BLaER1 (cell line): ENCODE results near the gene ZNF415.
A peak's percentile ranks its signal among the peaks of the same experiment; 100 is the strongest.

Source experiments
- H3K27ac ChIP-seq: shearing (Covaris generic); formaldehyde crosslinking; 2 replicates; pipeline ENCODE4 v1.8.1; 2022
- H3K27me3 ChIP-seq: shearing (Covaris generic); formaldehyde crosslinking; 2 replicates; pipeline ENCODE4 v1.8.1; 2022
- H3K36me3 ChIP-seq: shearing (Covaris generic); formaldehyde crosslinking; 2 replicates; pipeline ENCODE4 v1.8.1; 2022
- H3K4me1 ChIP-seq: shearing (Covaris generic); formaldehyde crosslinking; 2 replicates; pipeline ENCODE4 v1.8.1; 2022
- H3K4me2 ChIP-seq: shearing (Covaris generic); formaldehyde crosslinking; 2 replicates; pipeline ENCODE4 v1.8.1; 2022
- H3K4me3 ChIP-seq: shearing (Covaris generic); formaldehyde crosslinking; 2 replicates; pipeline ENCODE4 v1.8.1; 2022
- H3K9ac ChIP-seq: shearing (Covaris generic); formaldehyde crosslinking; 2 replicates; pipeline ENCODE4 v1.8.1; 2022
- H3K9me3 ChIP-seq: shearing (Covaris generic); formaldehyde crosslinking; 2 replicates; pipeline ENCODE4 v1.8.1; 2022
- H4K20me1 ChIP-seq: shearing (Covaris generic); formaldehyde crosslinking; 2 replicates; pipeline ENCODE4 v1.8.1; 2022
- Cebpa-rat ChIP-seq: shearing (Covaris generic); IDR thresholded peaks from 2 replicates; pipeline ENCODE4 v1.8.1; 2022

ZNF415 gene

DNA sequence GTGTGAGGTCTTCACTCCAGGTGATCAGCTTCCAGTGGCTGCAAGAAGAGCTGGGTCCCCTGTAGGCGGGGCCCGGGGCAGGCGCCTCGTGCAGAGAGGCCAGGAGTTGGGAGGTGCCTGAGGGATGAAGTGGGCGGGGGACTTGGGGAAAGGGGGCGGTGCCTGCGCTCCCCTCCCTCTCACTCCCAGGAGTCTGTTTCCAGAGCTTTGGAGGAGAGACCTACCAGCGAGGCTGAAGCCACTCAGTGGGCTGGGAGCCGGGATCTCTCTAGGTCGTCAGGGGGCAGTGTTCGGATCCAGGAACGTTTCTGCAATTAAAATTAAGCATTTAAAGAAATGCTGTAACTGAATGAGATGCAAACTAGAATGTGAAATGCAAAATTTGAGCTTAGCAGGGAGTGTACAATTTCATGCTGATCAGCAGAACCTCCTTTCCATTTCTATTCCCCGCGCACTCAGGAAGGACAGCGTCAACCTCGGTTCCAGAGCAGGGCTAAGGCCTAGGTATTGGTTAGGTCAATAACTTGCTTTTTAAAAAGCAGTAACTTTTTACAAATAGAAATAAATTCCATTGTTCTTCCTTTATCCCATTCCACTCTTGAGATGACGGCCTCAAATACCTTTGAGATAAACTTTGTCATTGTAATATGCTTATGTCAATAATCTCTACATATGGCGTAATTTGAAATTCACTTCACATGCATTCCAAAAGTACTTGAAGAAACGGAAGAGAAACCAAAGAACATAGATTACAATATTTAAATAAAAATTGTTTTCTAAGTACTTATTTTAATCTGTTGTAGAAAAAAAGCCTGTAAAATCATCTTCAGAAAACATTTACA lies 41.1 kb downstream of the ZNF415 start:
- Histone ChIP-seq H3K9me3 (no peaks in the 10 kb centered on the region), H3K4me3 (no peak overlapping the region), H3K27ac (no peak overlapping the region), H3K36me3 (peaks cover 93% of the 10 kb centered on the region), H3K4me2 (no peak overlapping the region), H3K4me1 (no peaks in the 10 kb centered on the region), H4K20me1 (peaks cover 58% of the 10 kb centered on the region), H3K27me3 (no peaks in the 10 kb centered on the region), H3K9ac (no peak overlapping the region)
- no peak for TF ChIP-seq Cebpa-rat

DNA sequence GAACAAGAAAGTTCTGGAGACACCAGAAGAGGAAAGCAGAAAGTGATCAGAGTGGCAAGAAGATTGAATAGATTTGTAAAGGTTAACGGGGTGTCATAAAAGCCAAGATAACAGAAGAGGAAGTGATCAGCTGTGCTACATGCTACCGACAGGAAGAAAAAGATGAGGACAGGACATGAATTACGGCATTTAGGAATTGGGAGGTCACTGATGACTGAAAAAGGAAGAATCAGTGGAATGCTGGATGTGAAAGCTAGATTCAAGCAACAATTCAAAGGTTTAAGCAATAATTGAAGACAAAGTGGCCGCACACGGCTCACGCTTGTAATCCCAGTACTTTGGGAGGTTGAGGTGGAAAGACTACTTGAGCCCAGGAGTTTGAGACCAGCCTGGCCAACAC lies 44.6 kb downstream of the ZNF415 start:
- Histone ChIP-seq H3K27ac (no peak overlapping the region), H4K20me1 (peaks cover 33% of the 10 kb centered on the region; the same call in 1 of the 2 replicates)

DNA sequence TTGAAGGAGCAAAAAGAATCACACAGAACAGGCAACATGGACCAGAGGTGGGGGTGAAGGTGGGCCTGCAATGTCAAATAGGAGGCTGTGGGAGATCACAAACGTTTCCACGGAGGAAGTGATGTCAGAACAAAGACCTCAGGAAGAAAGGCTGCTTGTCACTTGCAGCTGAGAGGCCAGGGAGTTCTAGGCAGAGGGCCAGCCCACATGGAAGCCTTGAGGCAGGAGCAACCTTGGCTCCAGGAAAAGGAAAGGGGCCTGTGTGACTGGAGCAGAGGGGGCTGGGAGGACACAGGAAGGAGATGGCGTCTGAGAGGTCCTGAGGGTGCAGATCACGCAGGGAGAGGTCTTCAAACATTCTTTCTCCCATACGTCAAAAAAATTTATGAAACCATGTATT lies 45.8 kb downstream of the ZNF415 start:
- Histone ChIP-seq H3K27me3 (no peaks in the 10 kb centered on the region), H3K4me3 (no peak overlapping the region), H3K4me2 (no peak overlapping the region), H3K4me1 (no peaks in the 10 kb centered on the region), H3K9me3 (peaks cover 27% of the 10 kb centered on the region), H3K27ac (no peak overlapping the region), H4K20me1 (peaks cover 22% of the 10 kb centered on the region; the same call in 1 of the 2 replicates), H3K9ac (no peak overlapping the region), H3K36me3 (peaks cover 100% of the 10 kb centered on the region)
- TF ChIP-seq Cebpa-rat = no peak

More for the DNA sequence above, 44.6 kb downstream of the ZNF415 start:
- Histone ChIP-seq H3K9me3 (peaks cover 16% of the 10 kb centered on the region), H3K36me3 (peaks cover 99% of the 10 kb centered on the region), H3K9ac (no peak overlapping the region), H3K27me3 (no peaks in the 10 kb centered on the region), H3K4me3 (no peak overlapping the region), H3K4me2 (no peak overlapping the region), H3K4me1 (no peaks in the 10 kb centered on the region)
- no peak for TF ChIP-seq Cebpa-rat

DNA sequence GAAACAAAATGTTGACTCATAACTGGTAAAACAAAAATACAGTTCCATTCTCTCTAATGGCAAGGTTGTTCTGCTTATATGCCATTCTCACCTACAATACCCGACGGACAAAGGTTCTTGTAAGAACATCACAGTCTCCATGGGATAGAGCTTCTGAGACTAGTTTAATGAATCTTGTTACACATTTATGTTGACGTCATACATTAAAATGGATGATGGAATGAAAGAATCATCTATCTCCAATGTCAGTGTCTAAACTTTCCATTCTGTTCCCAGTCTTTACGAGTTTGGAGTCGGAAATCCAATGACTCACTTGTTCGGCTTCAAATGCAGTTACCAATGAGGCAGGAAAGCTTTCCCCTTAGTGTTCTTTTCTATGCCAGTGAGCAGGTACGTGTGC lies 47.2 kb downstream of the ZNF415 start:
- Histone ChIP-seq H3K36me3 (peaks cover 100% of the 10 kb centered on the region), H3K9me3 (peaks cover 42% of the 10 kb centered on the region), H3K4me1 (no peaks in the 10 kb centered on the region), H3K27ac (no peak overlapping the region), H3K4me2 (no peak overlapping the region), H4K20me1 (peaks cover 19% of the 10 kb centered on the region; the same call in 1 of the 2 replicates), H3K27me3 (no peaks in the 10 kb centered on the region), H3K9ac (no peak overlapping the region), H3K4me3 (no peak overlapping the region)
- no peak for TF ChIP-seq Cebpa-rat

DNA sequence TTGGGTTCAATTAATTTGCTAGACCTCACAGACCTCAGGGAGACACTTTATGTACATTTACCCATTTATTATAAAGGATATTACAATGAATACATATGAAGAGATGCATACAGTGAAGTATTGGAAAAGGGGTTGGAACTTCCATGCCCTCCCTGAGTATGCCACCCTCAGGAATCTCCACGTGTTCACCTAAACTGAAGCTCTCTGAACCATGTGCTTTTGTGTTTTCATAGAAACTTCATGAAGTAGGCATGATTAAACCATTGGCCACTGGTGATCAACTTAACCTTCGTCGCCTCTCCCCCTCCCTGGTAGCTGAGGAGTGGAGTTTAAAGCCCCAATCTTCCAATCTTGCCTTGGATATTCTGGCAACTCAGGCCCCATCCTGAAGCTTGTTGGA lies 49.8 kb downstream of the ZNF415 start:
- no peak overlapping the region for H3K4me2 ChIP-seq
- TF ChIP-seq Cebpa-rat = no peak
- no peak overlapping the region for H3K27ac ChIP-seq
- peaks cover 100% of the 10 kb centered on the region for H3K36me3 ChIP-seq
- H3K27me3 ChIP-seq = no peaks in the 10 kb centered on the region
- peaks cover 62% of the 10 kb centered on the region for H3K9me3 ChIP-seq
- peaks cover 9% of the 10 kb centered on the region; the same call in 1 of the 2 replicates for H4K20me1 ChIP-seq
- no peaks in the 10 kb centered on the region for H3K4me1 ChIP-seq
- no peak overlapping the region for H3K4me3 ChIP-seq
- H3K9ac ChIP-seq = no peak overlapping the region

DNA sequence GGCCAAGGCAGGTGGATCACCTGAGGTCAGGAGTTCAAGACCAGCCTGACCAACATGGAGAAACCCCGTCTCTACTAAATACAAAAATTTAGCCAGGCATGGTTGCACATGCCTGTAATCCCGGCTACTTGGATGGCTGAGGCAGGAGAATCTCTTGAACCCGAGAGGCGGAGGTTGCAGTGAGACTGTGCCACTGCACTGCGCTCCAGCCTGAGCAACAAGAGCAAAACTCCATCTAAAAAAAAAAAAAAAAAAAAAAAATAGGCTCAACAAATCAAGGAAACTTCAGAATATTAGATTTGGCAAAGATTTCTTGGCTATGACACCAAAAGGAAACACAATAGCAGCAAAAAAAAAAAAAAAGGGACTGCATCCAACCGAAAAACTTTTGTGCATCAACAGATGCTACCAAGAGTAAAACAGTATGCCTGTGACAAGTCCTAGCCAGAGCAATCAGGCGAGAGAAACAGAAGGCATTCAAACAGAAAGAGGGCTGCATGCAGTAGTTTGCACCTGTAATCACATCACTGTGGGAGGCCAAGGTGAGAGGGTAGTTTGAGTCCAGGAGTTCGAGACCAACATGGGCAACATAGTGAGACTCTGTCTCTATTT lies 53.3 kb downstream of the ZNF415 start:
- Histone ChIP-seq H3K4me2 (no peak overlapping the region), H4K20me1 (no peaks in the 10 kb centered on the region; the same call in 1 of the 2 replicates), H3K9ac (no peak overlapping the region), H3K4me1 (no peaks in the 10 kb centered on the region), H3K27me3 (no peaks in the 10 kb centered on the region), H3K27ac (no peak overlapping the region), H3K9me3 (peaks cover 85% of the 10 kb centered on the region), H3K4me3 (no peak overlapping the region), H3K36me3 (peaks cover 100% of the 10 kb centered on the region)
- no peak for TF ChIP-seq Cebpa-rat

DNA sequence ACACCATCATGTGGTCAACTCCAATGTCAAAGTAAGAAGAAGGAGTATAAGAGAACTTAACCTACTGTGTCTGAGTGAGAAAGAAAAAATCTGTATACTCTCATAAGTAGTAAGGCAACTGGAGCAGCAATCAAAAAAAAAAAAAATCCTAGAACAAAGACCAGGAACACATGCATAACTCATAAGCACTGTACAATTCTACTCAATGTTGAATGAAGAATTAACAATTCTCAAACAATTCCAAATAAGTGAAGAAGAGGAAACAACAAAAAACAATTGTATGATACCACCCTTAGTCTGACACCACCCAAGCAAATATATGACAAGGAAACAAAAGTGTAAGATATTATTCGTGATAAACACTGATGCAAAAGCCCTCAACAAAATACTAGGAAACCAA lies 54.0 kb downstream of the ZNF415 start:
- Histone ChIP-seq H3K4me2 (no peak overlapping the region), H3K4me3 (no peak overlapping the region), H3K9ac (no peak overlapping the region), H3K27ac (no peak overlapping the region), H3K9me3 (peaks cover 85% of the 10 kb centered on the region), H3K27me3 (no peaks in the 10 kb centered on the region), H3K4me1 (no peaks in the 10 kb centered on the region), H3K36me3 (peaks cover 100% of the 10 kb centered on the region), H4K20me1 (no peaks in the 10 kb centered on the region; the same call in 1 of the 2 replicates)
- TF ChIP-seq Cebpa-rat = no peak

DNA sequence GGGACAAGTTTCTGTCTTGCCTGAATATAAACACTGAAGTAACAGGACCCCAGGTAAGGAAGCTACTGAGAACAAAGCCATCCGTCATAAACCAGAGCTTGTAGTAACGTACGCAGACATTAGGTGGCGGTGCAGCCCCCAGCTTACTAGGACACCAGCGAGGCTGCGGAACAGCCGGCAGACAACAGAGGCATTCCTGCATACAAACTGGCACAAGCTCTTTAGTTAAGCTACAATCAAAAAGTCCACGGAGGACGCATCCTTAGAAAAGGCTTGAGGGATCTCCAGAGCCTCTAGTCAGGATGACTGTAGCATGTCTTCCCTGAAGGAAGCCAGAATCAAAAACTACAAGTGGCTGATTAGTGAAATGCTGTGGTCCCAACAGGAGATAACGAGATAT lies 55.7 kb downstream of the ZNF415 start:
- H3K9me3 ChIP-seq = peaks cover 85% of the 10 kb centered on the region
- H4K20me1 ChIP-seq = no peaks in the 10 kb centered on the region; the same call in 1 of the 2 replicates
- H3K27me3 ChIP-seq = no peaks in the 10 kb centered on the region
- H3K4me1 ChIP-seq = no peaks in the 10 kb centered on the region
- peaks cover 100% of the 10 kb centered on the region for H3K36me3 ChIP-seq
- H3K4me3 ChIP-seq = no peak overlapping the region
- H3K27ac ChIP-seq = no peak overlapping the region
- no peak overlapping the region for H3K4me2 ChIP-seq
- no peak overlapping the region for H3K9ac ChIP-seq
- no peak for TF ChIP-seq Cebpa-rat

DNA sequence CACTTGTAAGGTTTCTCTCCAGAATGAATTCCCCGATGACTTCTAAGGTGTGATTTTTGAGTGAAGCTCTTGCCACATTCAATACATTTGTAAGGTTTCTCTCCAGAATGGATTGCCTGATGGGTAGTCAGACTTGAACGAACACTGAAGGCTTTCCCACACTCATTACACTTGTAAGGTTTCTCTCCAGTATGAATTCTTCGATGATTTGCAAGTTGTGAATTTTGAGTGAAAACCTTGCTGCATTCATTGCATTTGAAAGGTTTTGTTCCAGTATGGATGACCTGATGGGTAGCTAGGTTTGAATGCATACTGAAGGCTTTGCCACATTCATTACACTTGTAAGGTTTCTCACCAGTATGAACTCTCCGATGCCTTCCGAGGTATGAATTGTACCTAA lies 63.9 kb downstream of the ZNF415 start:
- H3K9ac ChIP-seq = no peak overlapping the region
- H3K27ac ChIP-seq = no peak overlapping the region
- peaks cover 100% of the 10 kb centered on the region for H3K9me3 ChIP-seq
- no peaks in the 10 kb centered on the region for H3K4me1 ChIP-seq
- peak overlapping the region; percentile 31 for H3K4me3 ChIP-seq
- H3K27me3 ChIP-seq = no peaks in the 10 kb centered on the region
- H3K4me2 ChIP-seq = no peak overlapping the region
- peaks cover 100% of the 10 kb centered on the region for H3K36me3 ChIP-seq
- no peaks in the 10 kb centered on the region for H4K20me1 ChIP-seq
- TF ChIP-seq Cebpa-rat = no peak

DNA sequence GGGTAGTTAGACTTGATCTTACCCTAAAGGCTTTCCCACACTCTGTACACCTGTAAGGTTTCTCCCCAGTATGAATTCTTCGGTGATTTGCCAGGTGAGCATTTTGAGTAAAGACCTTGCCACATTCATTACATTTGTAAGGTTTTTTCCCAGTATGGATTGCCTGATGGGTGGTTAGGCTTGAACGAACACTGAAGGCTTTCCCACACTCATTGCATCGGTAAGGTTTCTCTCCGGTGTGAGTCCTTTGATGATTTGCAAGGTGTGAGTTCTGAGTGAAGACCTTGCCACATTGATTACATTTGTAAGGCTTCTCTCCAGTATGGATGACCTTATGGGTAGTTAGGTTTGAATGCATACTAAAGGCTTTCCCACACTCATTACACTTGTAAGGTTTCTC lies 64.5 kb downstream of the ZNF415 start:
- no peak overlapping the region for H3K4me2 ChIP-seq
- no peaks in the 10 kb centered on the region for H3K4me1 ChIP-seq
- H3K4me3 ChIP-seq = peak overlapping the region; percentile 31
- H3K36me3 ChIP-seq = peaks cover 100% of the 10 kb centered on the region
- H3K9me3 ChIP-seq = peaks cover 100% of the 10 kb centered on the region
- H3K27ac ChIP-seq = no peak overlapping the region
- H3K27me3 ChIP-seq = no peaks in the 10 kb centered on the region
- H4K20me1 ChIP-seq = no peaks in the 10 kb centered on the region
- TF ChIP-seq Cebpa-rat = no peak
- no peak overlapping the region for H3K9ac ChIP-seq
